NCI-H1436 treated with DMSO at 0.1 percent for 48 hours (cell line): ENCODE data around the gene EIF2D.
"Not testable (repeated sequence)": the region's sequence is repeated elsewhere in the genome, so short reads cannot be mapped to it uniquely, and the experiment has no call there.

Experiments used
- DNase-seq: peaks from one replicate; lab custom pipeline; 2025; lab: John Stamatoyannopoulos, UW

Gene EIF2D, protein sequence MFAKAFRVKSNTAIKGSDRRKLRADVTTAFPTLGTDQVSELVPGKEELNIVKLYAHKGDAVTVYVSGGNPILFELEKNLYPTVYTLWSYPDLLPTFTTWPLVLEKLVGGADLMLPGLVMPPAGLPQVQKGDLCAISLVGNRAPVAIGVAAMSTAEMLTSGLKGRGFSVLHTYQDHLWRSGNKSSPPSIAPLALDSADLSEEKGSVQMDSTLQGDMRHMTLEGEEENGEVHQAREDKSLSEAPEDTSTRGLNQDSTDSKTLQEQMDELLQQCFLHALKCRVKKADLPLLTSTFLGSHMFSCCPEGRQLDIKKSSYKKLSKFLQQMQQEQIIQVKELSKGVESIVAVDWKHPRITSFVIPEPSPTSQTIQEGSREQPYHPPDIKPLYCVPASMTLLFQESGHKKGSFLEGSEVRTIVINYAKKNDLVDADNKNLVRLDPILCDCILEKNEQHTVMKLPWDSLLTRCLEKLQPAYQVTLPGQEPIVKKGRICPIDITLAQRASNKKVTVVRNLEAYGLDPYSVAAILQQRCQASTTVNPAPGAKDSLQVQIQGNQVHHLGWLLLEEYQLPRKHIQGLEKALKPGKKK

DNA sequence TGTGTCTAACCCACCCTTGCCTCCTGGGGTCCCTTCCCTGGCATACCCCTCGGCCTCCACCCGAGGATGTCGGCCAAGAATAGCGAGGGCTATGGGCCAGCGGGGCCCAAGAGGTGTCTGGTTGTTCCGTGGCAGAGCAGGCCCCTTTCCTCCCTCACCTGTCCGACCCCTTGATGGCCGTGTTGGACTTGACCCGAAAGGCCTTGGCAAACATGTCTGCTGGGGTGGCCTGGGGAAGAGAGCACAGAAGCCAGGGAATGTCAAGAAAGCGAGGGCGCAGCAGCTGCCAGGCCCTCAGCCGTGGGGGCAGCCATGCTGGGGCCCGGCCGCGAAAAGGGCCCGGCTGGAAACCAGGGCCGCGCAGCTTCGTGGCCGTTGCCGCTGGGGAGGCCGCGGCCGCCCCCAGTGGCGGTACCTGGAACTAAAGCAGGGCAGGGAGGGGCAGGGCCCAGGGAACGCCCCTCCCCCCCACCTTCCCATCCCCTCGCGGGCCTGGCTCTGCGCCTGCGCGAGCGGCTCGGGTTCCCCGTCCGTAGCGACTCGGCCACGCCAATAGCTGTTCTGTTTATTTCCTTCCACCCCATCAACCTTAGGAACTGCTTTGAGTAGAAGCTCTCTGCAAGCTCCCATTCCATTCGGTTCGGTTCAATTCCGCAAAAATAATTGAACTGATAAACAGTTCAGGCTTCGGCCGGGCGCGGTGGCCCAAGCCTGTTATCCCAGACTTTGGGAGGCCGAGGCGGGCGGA lies at the start of gene EIF2D:
TSS of gene EIF2D (minus strand) at position 337 of the 748 bp plus-strand sequence. CDS start at position 214, 123 bp downstream.
- peak; percentile 67 for DNase-seq

DNA sequence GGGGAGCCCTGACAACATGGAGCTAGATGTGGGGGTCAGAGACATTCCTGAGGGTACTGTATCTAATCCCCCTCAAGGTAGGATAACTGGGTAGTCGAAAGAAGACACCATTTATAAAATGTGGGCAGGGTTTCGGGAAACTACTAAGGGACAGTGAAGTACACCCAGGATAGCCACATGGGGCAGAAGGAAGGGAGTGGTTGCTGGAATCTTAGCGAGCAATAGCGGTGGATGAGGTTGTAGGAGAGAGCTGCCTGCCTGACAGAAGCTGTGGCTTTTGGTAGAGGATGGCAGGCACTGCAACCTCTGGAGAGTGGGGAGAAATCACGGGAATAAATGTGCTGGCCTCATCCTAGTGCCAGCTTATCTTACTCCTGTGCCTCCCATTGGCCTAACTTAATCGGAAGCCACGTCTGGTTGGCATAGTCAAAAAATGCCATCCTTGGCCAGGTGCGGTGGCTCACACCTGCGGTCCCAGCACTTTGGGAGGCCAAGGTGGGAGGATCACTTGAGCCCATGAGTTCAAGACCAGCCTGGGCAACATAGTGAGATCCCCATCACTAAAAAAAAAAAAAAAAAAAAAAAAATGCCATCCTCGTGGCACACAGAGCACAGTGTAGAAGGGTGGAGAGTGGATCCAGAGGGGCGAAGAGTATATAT lies 49.0 kb upstream of the EIF2D start:
- no peak for DNase-seq

DNA sequence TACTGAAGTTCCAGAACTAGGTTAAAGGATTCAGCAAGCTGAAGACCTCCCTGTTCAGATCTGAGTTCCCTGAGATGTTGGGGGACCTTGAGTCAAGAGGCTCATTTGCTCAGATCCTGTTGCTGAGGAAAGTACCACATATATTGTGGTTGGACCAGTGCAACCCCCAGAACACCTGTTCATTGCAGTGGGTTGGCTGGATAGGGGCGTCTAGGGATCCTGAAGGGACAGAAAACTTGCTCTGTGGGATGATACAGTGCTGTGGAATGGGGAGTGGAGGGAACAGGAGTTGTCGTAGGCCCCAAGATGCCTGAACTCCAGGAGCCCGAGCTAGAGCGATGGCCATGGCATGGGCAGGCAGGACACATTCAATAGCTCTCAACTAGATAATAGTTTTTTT lies 47.9 kb upstream of the EIF2D start:
- DNase-seq, result no peak

DNA sequence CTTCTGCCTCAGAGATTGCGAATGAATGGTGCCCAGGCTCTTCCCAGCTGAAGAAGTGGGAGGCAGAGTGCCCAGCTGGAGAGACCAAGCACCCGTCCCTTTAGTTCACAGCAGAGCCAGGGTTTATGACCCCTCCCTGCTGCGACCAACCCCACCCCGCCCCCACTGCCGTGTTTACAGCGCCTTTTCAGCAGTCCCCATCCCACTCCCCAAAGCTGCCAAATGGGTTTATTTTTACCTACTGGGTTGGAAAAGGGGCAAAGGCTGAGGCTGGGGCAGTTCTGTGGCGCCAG lies 46.7 kb upstream of the EIF2D start:
- no peak for DNase-seq

DNA sequence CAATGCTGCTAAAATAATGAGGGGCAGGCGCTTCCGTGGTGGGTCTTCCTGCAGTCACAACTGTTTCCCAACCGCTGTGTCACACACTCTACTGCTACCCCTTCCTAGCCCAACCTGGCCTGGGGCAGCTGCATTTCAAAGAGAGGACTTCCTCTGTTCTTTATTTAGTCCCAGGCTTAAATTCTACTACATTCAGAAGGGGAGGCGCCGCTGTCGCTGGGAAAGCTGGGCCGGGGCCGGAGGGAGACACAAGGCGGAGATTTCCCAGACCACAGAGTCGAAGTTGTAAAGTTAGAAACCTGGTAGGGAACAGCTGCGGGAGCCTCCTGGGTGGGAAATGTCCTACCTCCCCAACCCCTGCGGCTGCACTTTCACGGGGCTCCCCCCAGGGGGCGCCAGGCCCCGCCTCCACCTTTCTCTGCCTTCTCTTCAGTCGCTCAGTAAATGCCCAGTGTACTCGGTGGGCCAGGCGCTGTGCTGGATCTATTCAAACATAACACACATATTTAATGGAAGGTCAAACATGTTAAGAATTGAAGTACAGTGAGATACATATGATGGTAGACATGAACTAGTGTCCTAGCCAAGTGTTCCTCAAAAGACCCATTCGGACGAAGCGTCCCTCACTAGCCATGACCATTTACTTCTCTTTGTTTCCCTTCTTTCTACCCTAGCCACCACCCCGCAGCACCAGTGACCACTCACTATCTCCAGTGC lies 46.2 kb upstream of the EIF2D start:
- DNase-seq, result no peak

DNA sequence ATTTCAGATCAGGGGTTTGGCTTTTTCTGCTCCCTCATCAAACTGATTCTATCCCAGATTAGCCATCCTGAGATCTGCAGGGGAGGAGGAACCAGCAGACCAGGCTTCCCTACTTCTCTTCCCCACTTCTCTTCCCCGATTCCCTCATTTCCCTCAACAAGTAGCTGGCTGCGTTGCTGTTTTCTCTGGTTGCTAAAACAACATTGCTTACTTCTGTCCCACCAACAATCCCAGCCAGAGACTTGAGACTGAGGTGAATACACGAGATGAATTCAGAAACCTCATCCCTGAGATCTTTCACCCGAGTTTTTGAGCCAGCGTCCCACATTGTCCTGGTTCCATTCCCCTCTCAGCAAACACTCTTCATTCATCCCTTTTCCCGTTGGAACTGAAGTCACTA lies 45.5 kb upstream of the EIF2D start:
- DNase-seq, result no peak

DNA sequence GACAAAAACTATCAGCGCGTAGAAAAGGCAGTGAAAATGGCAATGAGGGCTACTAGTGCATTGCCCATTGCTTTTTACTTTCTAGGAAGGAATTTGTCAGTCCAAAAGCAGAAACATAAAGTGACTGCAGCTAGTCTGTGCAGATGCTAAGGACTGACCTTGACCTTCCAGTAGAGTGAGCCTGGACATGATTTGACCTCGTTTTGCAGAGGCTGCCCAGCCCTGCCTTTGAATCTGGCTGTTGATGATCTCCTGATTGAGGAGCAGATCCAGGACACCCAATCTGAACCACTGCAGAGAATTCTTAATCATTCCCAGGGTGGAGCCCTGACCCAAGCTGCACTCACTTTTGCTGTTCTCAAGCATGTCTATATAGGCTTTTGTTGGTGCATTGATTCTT lies 44.7 kb upstream of the EIF2D start:
- DNase-seq, result no peak

DNA sequence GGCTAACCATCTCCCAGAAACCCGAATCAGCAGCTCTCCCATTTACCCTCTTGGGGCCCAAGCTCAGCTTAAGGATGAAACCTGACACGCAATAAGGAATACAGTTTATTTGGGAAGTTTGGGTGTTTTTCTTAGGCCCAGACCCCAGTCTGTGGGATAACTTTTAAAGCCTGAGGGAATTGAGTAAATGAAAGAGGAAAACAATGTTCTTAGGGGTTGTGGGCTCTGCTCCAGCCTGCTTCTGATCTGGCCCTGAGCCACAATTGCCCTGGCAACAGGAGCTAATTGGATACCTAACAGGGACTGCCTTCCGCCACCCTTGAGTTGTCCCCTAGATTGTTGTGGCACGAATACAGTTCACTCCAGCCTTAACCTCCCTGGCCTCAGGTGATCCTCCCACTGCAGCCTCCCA lies 43.2 kb upstream of the EIF2D start:
- peak; percentile 65 for DNase-seq

DNA sequence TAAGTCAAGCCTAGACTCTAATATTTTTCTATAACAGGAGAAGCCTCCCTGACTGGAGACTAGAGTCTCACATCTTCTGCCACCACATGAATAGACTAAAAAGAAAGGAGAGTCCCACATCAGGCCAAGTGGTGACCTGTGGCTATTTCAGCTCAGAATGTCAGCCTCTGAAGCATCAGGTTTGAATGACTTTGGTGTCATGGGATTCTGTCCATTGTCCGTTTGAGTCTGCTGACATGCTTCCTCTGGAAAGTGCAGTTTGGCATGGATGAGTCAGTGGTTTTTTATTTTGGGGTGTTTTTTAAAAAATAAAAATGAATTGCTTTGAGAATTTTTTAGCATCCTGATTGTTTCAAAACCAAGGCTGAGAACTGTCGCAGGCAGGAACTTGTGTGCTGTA lies 42.6 kb upstream of the EIF2D start:
- no peak for DNase-seq

DNA sequence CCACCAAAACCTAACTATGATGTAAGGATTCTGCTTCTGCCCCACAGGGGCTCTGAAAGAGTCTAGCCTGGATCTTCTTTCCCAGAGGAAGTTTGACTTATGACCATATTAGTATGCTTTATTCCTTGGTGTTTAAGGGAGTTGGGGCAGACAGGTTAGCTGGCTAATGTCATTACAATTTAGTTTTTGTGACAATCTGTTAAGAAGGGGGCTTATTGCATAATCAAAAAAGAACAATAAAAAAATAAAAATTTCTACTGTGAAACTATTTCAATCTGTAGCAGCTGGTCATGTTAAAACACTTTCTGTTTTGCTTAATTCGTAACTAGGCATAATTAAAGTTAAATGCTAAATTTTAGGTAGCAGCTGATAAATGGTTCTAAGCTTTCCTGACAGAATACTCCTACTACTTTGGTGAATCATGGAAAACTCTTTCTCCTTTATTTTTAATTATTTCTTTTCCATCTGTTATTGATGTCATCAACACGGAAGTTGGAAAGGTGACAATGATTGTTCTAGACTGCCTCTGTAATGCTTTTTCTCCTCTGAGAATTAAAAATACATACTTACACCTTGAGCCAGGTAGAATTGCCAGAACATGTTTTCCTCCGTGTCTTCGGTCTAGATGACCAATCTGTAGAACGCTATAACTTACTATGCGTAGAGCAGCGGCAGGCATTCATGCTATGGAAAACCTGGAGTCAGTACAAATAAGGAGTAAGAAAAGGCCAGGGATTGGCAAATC lies 41.6 kb upstream of the EIF2D start:
- DNase-seq, result no peak

DNA sequence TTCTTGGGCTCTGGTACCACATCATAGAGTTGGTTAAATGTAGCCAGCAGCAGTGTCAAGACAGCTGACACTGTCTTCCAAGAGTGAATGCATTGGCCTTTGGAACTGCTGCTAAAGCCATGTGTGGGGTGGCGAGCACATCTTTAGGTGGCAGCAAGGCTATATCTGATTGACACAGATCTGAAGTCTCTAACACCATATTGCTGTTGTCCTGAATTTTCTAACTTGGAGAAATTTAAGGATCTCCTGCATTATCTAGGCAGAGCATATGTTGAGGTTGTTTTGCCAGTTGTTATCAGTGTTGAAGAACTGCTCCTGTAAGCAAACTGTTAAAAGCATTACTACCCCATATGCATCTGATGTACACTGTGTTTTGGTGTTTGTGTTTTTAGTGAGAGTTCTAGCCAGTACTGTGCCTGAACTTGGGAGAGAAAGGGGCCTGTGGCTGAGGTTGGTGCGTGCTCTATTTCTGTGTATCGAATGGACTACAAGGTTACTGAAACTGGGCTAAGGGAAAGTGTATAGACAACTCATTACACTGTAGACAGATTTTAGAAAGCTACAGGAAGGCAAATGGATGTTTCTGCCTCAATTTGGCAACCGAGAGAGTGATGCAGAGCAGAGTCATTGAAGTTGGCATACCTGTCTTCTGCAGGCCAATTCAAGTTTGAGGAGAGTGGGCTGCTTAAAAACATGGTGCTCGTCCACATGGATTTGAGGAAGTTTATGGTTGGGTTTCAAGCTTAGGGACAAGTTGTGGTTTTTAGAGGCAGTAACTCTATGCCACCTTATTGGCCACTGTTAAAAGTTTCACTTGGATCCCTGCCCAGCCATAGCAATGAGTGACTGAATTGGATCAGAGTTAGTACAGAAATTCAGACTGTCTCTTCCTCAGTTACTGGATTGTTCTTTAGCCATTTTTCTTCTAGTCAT lies 40.0 kb upstream of the EIF2D start:
- DNase-seq, result no peak

DNA sequence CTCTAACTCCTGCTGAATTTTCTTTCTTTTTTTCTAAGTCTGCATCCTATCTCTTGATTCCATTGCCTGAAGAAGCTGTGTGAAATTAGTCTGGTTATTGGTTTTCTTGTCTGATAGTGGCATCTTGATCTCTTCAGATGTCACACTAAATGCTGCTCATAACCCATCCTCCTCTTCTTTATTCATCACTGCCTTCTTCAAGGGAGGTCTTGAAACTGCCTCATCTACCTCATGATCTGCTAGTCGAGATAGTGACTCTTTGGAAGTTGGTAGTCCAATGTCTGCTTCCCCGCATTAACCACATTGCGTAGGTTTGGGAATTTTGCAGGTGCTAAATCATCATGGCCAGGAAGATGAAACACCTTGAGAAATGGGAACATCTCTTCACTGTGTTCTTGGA lies 38.7 kb upstream of the EIF2D start:
- no peak for DNase-seq

DNA sequence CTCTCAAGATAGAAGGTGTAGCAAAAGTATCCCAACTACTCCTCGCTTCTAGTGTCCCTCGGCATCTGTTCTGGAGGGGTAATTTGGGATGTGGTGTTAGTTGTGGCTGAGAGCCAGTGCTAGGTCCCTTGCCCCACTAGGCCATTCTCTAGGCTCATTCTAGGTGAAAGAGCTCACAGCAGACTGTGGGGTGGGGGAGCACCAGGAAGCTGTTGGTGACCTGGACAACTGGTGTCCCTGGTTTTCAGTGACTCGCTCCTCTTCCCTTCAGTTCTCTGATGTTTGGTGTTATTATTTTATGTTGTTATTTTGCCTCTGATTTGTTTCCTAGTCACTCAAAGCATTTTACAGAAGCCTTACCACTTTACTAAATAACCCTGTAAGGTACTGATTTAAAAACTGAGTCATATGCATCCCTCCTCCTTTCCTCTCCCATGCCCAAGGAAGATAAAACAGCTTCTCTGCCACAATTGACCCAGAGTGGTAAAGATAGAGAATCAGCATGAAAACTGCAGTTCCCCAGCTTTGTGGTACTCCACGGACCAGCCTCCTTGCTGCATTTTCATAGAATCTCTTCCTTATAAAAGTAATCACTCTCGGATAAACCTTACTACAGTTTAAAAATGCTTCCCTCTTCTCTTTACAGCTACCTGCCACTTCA lies 37.1 kb upstream of the EIF2D start:
- DNase-seq, result no peak

DNA sequence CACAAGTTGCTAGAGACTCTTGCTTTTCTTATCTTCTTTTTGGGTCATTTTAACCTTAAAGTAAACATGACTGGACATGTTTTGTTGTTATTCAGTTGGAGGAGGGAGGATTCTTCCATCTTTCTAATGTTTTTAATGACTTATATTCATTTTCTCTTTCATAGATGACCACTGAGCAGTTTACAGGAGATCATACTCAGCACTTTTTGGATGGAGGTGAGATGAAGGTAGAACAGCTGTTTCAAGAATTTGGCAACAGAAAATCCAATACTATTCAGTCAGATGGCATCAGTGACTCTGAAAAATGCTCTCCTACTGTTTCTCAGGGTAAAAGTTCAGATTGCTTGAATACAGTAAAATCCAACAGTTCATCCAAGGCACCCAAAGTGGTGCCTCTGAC lies 35.0 kb upstream of the EIF2D start:
- no peak for DNase-seq

DNA sequence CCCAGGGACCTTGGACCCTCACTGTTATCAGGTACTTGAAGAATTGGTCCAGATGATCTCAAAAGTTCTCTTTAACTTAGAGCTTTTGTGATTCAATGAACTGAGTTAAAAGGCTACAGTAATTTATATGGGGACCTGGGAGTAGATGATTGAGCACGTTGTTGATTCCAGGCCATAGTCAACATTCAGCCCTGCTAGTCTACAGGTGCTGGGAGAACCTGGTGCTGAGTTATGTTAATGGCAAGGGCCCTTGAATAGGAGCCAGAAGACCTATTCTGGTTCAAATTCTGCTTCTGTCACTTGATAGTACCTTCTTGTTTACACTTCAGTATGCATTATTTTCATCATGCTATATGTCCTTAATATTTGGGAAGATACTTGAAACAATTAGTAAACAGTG lies 34.2 kb upstream of the EIF2D start:
- DNase-seq, result no peak

DNA sequence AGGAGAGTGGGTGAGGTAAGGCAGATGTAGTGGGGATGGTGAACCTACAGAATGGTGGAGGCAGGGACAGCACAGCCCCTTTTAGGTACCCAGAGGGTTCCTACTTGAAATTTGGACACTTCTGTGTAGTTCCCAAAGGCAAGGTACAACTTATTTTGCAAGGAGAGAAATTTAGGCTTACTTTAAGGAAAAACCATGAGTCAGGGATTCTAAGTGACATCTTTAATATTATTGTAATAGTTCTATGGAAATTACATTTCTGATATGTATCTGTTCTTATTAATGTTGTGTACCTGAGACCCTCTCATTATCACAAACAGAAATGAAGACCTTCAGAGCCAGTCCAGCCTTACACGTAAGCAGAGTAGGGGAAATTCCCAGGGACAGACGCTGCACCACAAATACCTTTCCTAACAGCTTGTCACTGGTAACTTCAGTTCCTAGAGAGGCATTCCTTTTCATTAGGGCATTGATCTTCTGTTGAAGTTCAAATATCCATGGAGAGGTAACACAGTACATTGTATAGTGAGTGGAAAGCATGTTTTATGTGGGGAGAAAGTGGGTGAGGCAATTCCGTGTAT lies 30.9 kb upstream of the EIF2D start:
- DNase-seq, result no peak

DNA sequence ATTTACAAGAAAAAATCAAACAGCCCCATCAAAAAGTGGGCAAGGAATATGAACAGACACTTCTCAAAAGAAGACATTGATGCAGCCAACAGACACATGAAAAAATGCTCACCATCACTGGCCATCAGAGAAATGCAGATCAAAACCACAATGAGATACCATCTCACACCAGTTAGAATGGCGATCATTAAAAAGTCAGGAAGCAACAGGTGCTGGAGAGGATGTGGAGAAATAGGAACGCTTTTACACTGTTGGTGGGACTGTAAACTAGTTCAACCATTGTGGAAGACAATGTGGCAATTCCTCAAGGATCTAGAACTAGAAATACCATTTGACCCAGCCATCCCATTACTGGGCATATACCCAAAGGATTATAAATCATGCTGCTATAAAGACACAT lies 29.8 kb upstream of the EIF2D start:
- not testable (repeated sequence) for DNase-seq

DNA sequence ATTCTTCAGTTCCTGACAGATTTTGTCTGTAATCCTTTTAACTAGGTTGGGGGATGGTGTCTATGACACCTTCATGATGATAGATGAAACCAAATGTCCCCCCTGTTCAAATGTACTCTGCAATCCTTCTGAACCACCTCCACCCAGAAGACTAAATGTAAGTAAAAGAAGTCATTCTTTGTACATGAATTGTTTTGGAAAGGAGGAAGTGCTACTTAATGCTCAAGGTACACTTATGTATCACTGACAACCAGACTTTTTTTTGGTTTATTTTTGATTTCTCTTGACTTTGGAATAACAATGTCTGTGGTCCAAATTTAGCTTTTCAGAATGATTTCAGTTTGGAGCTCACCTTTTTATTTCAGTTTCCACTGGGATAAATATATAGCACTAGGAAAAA lies 25.3 kb upstream of the EIF2D start:
- no peak for DNase-seq

DNA sequence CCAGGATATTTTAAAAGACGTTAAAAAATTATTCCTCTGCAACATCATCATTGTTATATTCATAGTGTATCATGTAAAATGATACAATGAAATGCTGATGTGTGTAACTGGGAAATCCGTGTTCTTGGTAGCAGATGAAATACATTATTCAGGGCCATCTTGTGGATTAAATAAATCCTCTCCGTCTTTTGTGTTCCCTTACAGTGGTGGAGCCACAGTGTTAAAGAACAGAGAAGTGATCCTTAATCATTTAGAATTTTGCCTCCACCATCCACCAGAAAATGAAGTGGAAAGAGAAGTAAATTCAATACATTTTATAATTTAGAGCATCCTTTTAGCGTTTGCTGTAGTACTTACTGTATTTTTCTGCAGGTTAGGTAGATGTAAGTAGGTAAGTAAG lies 24.4 kb upstream of the EIF2D start:
- no peak for DNase-seq
